ENCODE data around the gene TMEM82. TPM values are rescaled to one million over a fixed set of nuclear protein-coding genes. Genes with fewer than 3 reads are reported as not detected.

TMEM82 gene
- total and polyA plus RNA-seq, 2 experiments from 2014 or later, result 0.42 TPM; not detected in 1

DNA sequence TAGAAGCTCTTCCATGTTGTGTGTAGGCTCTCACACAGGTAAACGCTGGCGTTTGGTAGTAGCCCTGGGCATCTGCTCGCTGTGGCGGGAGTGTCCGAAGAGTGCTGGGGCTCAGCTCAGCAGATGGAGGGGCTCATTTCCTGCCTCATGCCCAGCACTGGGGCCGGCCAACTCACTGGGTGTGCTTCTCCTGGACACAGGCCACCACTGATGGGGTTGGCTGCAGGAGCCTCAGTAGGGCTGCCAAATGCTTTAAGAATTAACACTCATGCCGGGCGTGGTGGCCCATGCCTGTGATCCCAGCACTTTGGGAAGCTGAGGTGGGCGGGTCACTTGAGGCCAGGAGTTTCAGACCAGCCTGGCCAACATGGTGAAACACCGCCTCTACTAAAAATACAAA, 44.3 kb downstream of the TMEM82 start:
- Histone ChIP-seq H4K20me1 (replicated peaks; ENCODE audit: insufficient read depth) (no peaks in the 10 kb centered on the region; the same call in none of the 2 replicates), H3K4me1 (ENCODE audit: insufficient read depth) (no peaks in the 10 kb centered on the region), H3K36me3 (ENCODE audit: insufficient read depth) (peaks cover 11% of the 10 kb centered on the region), H3F3A (replicated peaks; ENCODE audit: low read depth) (0 out of 2 replicates have a peak, but pooled peaks cover 10% of the 10 kb centered on the region), H3K4me2 (no peak overlapping the region), H2AFZ (no peak overlapping the region), H3K4me3 (no peak overlapping the region), H3K79me2 (replicated peaks; ENCODE audit: insufficient read depth) (no peaks in the 10 kb centered on the region), H3K27me3 (ENCODE audit: insufficient read depth) (no peaks in the 10 kb centered on the region), H3K27ac (ENCODE audit: low read depth) (peak overlapping the region; percentile 74), H3K9me2 (ENCODE audit: insufficient read depth) (no peaks in the 10 kb centered on the region)
- peaks cover 29% of the 10 kb centered on the region for H3K36me3 Mint-ChIP-seq (ENCODE audit: low read depth)
- H3K9me3 Mint-ChIP-seq, result no peaks in the 10 kb centered on the region
- TF ChIP-seq POLR2AphosphoS5 (IDR thresholded peaks at IDR 0.05; ENCODE audit: low read depth), result peak; percentile 52
- TF ChIP-seq, protein P1, sequence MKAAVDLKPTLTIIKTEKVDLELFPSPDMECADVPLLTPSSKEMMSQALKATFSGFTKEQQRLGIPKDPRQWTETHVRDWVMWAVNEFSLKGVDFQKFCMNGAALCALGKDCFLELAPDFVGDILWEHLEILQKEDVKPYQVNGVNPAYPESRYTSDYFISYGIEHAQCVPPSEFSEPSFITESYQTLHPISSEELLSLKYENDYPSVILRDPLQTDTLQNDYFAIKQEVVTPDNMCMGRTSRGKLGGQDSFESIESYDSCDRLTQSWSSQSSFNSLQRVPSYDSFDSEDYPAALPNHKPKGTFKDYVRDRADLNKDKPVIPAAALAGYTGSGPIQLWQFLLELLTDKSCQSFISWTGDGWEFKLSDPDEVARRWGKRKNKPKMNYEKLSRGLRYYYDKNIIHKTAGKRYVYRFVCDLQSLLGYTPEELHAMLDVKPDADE (IDR thresholded peaks at IDR 0.05), result no peak
- no peak overlapping the region for H3K4me3 Mint-ChIP-seq
- no peaks in the 10 kb centered on the region; the same call in 2 of the 3 replicates for H3K4me1 Mint-ChIP-seq
- ATAC-seq (peak; percentile 15), DNase-seq (ENCODE audit: low spot score) (no peak)
- H3K27ac Mint-ChIP-seq, result no peak overlapping the region
- H3K27me3 Mint-ChIP-seq (ENCODE audit: insufficient read depth, low read depth, poor library complexity), result peaks cover 13% of the 10 kb centered on the region

DNA sequence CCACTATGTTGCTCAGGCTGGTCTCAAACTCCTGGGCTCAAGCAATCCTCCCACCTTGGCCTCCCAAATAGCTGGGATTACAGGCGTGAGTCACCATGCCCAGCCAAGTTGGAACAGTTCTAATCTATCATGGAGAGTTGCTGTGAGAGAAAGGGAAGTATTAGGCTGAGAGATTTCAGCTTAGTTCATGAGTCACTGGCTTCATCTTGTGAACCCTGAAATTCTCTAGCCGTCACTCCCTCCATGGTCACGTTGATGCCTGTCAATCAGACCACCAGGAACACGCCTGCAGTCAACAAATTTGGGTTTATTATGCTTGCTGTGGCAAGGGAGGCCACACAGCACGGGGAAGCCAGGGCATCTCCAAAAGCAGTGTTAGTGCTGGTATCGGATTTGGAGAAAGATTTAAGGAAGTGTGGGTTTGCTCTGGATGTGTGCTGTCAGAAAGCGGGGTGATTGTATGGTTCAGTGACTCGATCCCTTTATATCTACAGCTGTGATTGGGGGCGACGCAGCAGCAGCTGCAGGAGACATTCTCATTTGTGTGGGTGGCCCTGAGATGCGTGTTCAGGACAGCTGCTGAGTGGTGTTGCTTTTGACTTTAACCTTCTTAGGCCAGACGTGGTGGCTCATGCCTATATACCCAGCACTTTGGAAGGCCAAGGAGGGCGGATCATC, 46.5 kb downstream of the TMEM82 start:
- Histone ChIP-seq H3K36me3 (ENCODE audit: insufficient read depth) (peaks cover 7% of the 10 kb centered on the region; the same call in 1 of the 2 replicates), H3K4me3 (no peak overlapping the region), H4K20me1 (replicated peaks; ENCODE audit: insufficient read depth) (no peaks in the 10 kb centered on the region; the same call in none of the 2 replicates), H3K9me2 (ENCODE audit: insufficient read depth) (no peaks in the 10 kb centered on the region), H3K79me2 (replicated peaks; ENCODE audit: insufficient read depth) (no peaks in the 10 kb centered on the region), H3F3A (replicated peaks; ENCODE audit: low read depth) (0 out of 2 replicates have a peak, but pooled peaks cover 10% of the 10 kb centered on the region), H3K4me1 (ENCODE audit: insufficient read depth) (no peaks in the 10 kb centered on the region), H3K4me2 (no peak overlapping the region), H3K27me3 (ENCODE audit: insufficient read depth) (no peaks in the 10 kb centered on the region), H2AFZ (no peak overlapping the region), H3K27ac (ENCODE audit: low read depth) (no peak overlapping the region)
- no peak overlapping the region for H3K27ac Mint-ChIP-seq
- no peaks in the 10 kb centered on the region; the same call in 2 of the 3 replicates for H3K9me3 Mint-ChIP-seq
- H3K36me3 Mint-ChIP-seq (ENCODE audit: low read depth), result peaks cover 15% of the 10 kb centered on the region
- no peaks in the 10 kb centered on the region; the same call in 1 of the 3 replicates for H3K4me1 Mint-ChIP-seq
- H3K4me3 Mint-ChIP-seq, result no peak overlapping the region
- no peak for ATAC-seq
- no peak for DNase-seq (ENCODE audit: low spot score)
- H3K27me3 Mint-ChIP-seq (ENCODE audit: insufficient read depth, low read depth, poor library complexity), result peaks cover 13% of the 10 kb centered on the region
- TF ChIP-seq NANOG (IDR thresholded peaks at IDR 0.05; ENCODE audit: borderline replicate concordance) (no peak), POLR2AphosphoS5 (IDR thresholded peaks at IDR 0.05; ENCODE audit: low read depth) (no peak), EZH2 (IDR thresholded peaks at IDR 0.05; ENCODE audit: low read depth, unreplicated experiment) (no peak), ZNF114 (CRISPR knock-in tag; IDR thresholded peaks at IDR 0.05) (no peak), JUNB (IDR thresholded peaks at IDR 0.05; ENCODE audit: unreplicated experiment) (no peak)
- TF ChIP-seq, protein P2, sequence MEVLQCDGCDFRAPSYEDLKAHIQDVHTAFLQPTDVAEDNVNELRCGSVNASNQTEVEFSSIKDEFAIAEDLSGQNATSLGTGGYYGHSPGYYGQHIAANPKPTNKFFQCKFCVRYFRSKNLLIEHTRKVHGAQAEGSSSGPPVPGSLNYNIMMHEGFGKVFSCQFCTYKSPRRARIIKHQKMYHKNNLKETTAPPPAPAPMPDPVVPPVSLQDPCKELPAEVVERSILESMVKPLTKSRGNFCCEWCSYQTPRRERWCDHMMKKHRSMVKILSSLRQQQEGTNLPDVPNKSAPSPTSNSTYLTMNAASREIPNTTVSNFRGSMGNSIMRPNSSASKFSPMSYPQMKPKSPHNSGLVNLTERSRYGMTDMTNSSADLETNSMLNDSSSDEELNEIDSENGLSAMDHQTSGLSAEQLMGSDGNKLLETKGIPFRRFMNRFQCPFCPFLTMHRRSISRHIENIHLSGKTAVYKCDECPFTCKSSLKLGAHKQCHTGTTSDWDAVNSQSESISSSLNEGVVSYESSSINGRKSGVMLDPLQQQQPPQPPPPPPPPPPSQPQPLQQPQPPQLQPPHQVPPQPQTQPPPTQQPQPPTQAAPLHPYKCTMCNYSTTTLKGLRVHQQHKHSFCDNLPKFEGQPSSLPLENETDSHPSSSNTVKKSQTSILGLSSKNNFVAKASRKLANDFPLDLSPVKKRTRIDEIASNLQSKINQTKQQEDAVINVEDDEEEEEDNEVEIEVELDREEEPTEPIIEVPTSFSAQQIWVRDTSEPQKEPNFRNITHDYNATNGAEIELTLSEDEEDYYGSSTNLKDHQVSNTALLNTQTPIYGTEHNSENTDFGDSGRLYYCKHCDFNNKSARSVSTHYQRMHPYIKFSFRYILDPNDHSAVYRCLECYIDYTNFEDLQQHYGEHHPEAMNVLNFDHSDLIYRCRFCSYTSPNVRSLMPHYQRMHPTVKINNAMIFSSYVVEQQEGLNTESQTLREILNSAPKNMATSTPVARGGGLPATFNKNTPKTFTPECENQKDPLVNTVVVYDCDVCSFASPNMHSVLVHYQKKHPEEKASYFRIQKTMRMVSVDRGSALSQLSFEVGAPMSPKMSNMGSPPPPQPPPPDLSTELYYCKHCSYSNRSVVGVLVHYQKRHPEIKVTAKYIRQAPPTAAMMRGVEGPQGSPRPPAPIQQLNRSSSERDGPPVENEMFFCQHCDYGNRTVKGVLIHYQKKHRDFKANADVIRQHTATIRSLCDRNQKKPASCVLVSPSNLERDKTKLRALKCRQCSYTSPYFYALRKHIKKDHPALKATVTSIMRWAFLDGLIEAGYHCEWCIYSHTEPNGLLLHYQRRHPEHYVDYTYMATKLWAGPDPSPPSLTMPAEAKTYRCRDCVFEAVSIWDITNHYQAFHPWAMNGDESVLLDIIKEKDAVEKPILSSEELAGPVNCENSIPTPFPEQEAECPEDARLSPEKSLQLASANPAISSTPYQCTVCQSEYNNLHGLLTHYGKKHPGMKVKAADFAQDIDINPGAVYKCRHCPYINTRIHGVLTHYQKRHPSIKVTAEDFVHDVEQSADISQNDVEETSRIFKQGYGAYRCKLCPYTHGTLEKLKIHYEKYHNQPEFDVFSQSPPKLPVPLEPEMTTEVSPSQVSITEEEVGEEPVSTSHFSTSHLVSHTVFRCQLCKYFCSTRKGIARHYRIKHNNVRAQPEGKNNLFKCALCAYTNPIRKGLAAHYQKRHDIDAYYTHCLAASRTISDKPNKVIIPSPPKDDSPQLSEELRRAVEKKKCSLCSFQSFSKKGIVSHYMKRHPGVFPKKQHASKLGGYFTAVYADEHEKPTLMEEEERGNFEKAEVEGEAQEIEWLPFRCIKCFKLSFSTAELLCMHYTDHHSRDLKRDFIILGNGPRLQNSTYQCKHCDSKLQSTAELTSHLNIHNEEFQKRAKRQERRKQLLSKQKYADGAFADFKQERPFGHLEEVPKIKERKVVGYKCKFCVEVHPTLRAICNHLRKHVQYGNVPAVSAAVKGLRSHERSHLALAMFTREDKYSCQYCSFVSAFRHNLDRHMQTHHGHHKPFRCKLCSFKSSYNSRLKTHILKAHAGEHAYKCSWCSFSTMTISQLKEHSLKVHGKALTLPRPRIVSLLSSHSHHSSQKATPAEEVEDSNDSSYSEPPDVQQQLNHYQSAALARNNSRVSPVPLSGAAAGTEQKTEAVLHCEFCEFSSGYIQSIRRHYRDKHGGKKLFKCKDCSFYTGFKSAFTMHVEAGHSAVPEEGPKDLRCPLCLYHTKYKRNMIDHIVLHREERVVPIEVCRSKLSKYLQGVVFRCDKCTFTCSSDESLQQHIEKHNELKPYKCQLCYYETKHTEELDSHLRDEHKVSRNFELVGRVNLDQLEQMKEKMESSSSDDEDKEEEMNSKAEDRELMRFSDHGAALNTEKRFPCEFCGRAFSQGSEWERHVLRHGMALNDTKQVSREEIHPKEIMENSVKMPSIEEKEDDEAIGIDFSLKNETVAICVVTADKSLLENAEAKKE (CRISPR knock-in tag; IDR thresholded peaks at IDR 0.05), result no peak
- TF ChIP-seq, protein P1 (IDR thresholded peaks at IDR 0.05), result no peak
- TF ChIP-seq, protein P3, sequence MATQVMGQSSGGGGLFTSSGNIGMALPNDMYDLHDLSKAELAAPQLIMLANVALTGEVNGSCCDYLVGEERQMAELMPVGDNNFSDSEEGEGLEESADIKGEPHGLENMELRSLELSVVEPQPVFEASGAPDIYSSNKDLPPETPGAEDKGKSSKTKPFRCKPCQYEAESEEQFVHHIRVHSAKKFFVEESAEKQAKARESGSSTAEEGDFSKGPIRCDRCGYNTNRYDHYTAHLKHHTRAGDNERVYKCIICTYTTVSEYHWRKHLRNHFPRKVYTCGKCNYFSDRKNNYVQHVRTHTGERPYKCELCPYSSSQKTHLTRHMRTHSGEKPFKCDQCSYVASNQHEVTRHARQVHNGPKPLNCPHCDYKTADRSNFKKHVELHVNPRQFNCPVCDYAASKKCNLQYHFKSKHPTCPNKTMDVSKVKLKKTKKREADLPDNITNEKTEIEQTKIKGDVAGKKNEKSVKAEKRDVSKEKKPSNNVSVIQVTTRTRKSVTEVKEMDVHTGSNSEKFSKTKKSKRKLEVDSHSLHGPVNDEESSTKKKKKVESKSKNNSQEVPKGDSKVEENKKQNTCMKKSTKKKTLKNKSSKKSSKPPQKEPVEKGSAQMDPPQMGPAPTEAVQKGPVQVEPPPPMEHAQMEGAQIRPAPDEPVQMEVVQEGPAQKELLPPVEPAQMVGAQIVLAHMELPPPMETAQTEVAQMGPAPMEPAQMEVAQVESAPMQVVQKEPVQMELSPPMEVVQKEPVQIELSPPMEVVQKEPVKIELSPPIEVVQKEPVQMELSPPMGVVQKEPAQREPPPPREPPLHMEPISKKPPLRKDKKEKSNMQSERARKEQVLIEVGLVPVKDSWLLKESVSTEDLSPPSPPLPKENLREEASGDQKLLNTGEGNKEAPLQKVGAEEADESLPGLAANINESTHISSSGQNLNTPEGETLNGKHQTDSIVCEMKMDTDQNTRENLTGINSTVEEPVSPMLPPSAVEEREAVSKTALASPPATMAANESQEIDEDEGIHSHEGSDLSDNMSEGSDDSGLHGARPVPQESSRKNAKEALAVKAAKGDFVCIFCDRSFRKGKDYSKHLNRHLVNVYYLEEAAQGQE (IDR thresholded peaks at IDR 0.05; ENCODE audit: unreplicated experiment), result no peak

All from GM23338 (cell line).